Measurements from ENCODE around the gene TMEM214. TPM values are rescaled to one million over a fixed set of nuclear protein-coding genes. Genes with fewer than 3 reads are reported as not detected.

The TMEM214 gene
- total and polyA plus RNA-seq, 2 of the 8 experiments (the other 6 are each of a cell fraction or from before 2014, with no cell fraction given): 49.7 to 71.0 TPM

GRCh38 chr2:27008678-27009077 lies 24.1 kb upstream of the TMEM214 start (continued):
- TF ChIP-seq HDAC2 (IDR thresholded peaks at IDR 0.05; ENCODE audit: borderline replicate concordance in 1 of 2, low read depth in 2 of 2, low read length in 2 of 2) (no peak), CEBPB (IDR thresholded peaks at IDR 0.05; ENCODE audit: low read depth, low read length) (no peak), GTF2F1 (IDR thresholded peaks at IDR 0.05; ENCODE audit: borderline replicate concordance, low read depth, low read length) (no peak), TAF1 (IDR thresholded peaks at IDR 0.05; ENCODE audit: low read depth, low read length) (no peak), GABPA (IDR thresholded peaks at IDR 0.05; ENCODE audit: borderline replicate concordance, insufficient read depth, low read length) (no peak), NRF1 (IDR thresholded peaks at IDR 0.05; ENCODE audit: low read depth, low read length) (no peak)

Measured in H1 (cell line).